Measurements from ENCODE around the gene KLHL22. TPM values are rescaled to one million over a fixed set of nuclear protein-coding genes. Genes with fewer than 3 reads are reported as not detected.
A peak's percentile ranks its signal among the peaks of the same experiment; 100 is the strongest.

KLHL22 gene
- total and polyA plus RNA-seq, 4 donors: 2.0 to 20.3 (median 8.7) TPM

- peaks cover 8 to 35% (median 20%) of the 10 kb centered on the region in 4 donors for H3K4me1 ChIP-seq (ENCODE audit: control insufficient read depth in 4 of 4, insufficient read depth in 4 of 4, low read length in 3 of 4)
- no peaks in the 10 kb centered on the region for H3K36me3 ChIP-seq (ENCODE audit: control insufficient read depth in 4 of 4, insufficient read depth in 3 of 4, low read depth in 1 of 4, low read length in 3 of 4)
- H3K9ac ChIP-seq (ENCODE audit: low read depth in 1 of 2, low read length in 2 of 2): no peak overlapping the region
- no peaks in the 10 kb centered on the region for H3K9me3 ChIP-seq (ENCODE audit: control insufficient read depth in 4 of 4, low read length in 3 of 4)
- TF ChIP-seq HNF4A (conservative IDR thresholded peaks at IDR 0.05) (no peak), HNF4G (IDR thresholded peaks at IDR 0.05) (no peak), ZBTB33 (IDR thresholded peaks at IDR 0.05) (no peak), JUND (IDR thresholded peaks at IDR 0.05) (no peak), GABPA (IDR thresholded peaks at IDR 0.05 in 1 of 2, conservative IDR thresholded peaks at IDR 0.05 in 1 of 2) (no peak), CTCF (IDR thresholded peaks at IDR 0.05; ENCODE audit: low read depth, low read length, missing input control) (no peak), MAX (IDR thresholded peaks at IDR 0.05) (no peak), EGR1 (IDR thresholded peaks at IDR 0.05; ENCODE audit: low read depth in 2 of 2) (no peak), RXRA (IDR thresholded peaks at IDR 0.05) (no peak), YY1 (IDR thresholded peaks at IDR 0.05) (no peak), RAD21 (IDR thresholded peaks at IDR 0.05) (no peak)
- DNase-seq (ENCODE audit: low spot score): no peak
- H3K4me3 ChIP-seq (ENCODE audit: low read depth in 1 of 3, low read length in 3 of 3): no peak overlapping the region
- H3K27ac ChIP-seq (ENCODE audit: low read depth in 1 of 2, low read length in 2 of 2): no peak overlapping the region
- WGBS: 86% methylated on average over 3 of the region's 3 CpGs
- H3K27me3 ChIP-seq (ENCODE audit: control insufficient read depth in 4 of 4, insufficient read depth in 4 of 4, low read length in 3 of 4): peaks cover 0 to 6% (median 3%) of the 10 kb centered on the region in 4 donors
Observed at GRCh38 chr22:20432244-20432686, 63.3 kb downstream of the KLHL22 start.

GRCh38 chr22:20431511-20432192 lies 63.9 kb downstream of the KLHL22 start:
- Histone ChIP-seq H3K9me3 (ENCODE audit: control insufficient read depth in 4 of 4, low read length in 3 of 4) (no peaks in the 10 kb centered on the region), H3K4me1 (ENCODE audit: control insufficient read depth in 4 of 4, insufficient read depth in 4 of 4, low read length in 3 of 4) (peaks cover 8 to 28% (median 18%) of the 10 kb centered on the region in 4 donors), H3K27me3 (ENCODE audit: control insufficient read depth in 4 of 4, insufficient read depth in 4 of 4, low read length in 3 of 4) (peaks cover 0 to 6% (median 3%) of the 10 kb centered on the region in 4 donors), H3K4me3 (ENCODE audit: low read depth in 1 of 3, low read length in 3 of 3) (peak overlapping the region in 1 of 3 donors; percentile 24), H3K36me3 (ENCODE audit: control insufficient read depth in 4 of 4, insufficient read depth in 3 of 4, low read depth in 1 of 4, low read length in 3 of 4) (no peaks in the 10 kb centered on the region), H3K27ac (ENCODE audit: low read depth in 1 of 2, low read length in 2 of 2) (no peak overlapping the region), H3K9ac (ENCODE audit: low read depth in 1 of 2, low read length in 2 of 2) (no peak overlapping the region)
- WGBS: 38% methylated on average over 50 of the region's 50 CpGs
- no peak for TF ChIP-seq CTCF (IDR thresholded peaks at IDR 0.05; ENCODE audit: low read depth, low read length, missing input control)
- TF ChIP-seq SP1 (IDR thresholded peaks at IDR 0.05): no peak
- TF ChIP-seq ATF3 (IDR thresholded peaks at IDR 0.05): no peak
- TF ChIP-seq GABPA (IDR thresholded peaks at IDR 0.05 in 1 of 2, conservative IDR thresholded peaks at IDR 0.05 in 1 of 2): no peak
- TF ChIP-seq NR2F2 (IDR thresholded peaks at IDR 0.05): no peak
- no peak for TF ChIP-seq MAX (IDR thresholded peaks at IDR 0.05)
- no peak for TF ChIP-seq EGR1 (IDR thresholded peaks at IDR 0.05; ENCODE audit: low read depth in 2 of 2)
- no peak for TF ChIP-seq JUND (IDR thresholded peaks at IDR 0.05)
- TF ChIP-seq YY1 (IDR thresholded peaks at IDR 0.05): no peak
- no peak for TF ChIP-seq TAF1 (conservative IDR thresholded peaks at IDR 0.05)
- TF ChIP-seq RAD21 (IDR thresholded peaks at IDR 0.05): no peak
- no peak for TF ChIP-seq HNF4A (conservative IDR thresholded peaks at IDR 0.05)
- no peak for TF ChIP-seq RXRA (IDR thresholded peaks at IDR 0.05)
- TF ChIP-seq REST (IDR thresholded peaks at IDR 0.05): no peak
- no peak for TF ChIP-seq ZBTB33 (IDR thresholded peaks at IDR 0.05)
- no peak for TF ChIP-seq HNF4G (IDR thresholded peaks at IDR 0.05)
- no peak for DNase-seq (ENCODE audit: low spot score)

Measured in liver (tissue), 9 donors.